ENCODE measurements around the gene SPATA32.
A peak's percentile ranks its signal among the peaks of the same experiment; 100 is the strongest.

Gene SPATA32

GRCh38 chr17:45223539-45224528, 38.1 kb downstream of the SPATA32 start:
- Histone ChIP-seq H2AFZ (ENCODE audit: low read depth, low read length) (no peak overlapping the region), H3K4me1 (ENCODE audit: insufficient read depth, low read length) (peaks cover 2% of the 10 kb centered on the region), H3K36me3 (ENCODE audit: insufficient read depth, low read length) (no peaks in the 10 kb centered on the region), H3K4me3 (ENCODE audit: low read length) (no peak overlapping the region), H3K9me3 (ENCODE audit: low read length) (peaks cover 3% of the 10 kb centered on the region), H3K27me3 (ENCODE audit: insufficient read depth, low read length) (peaks cover 64% of the 10 kb centered on the region)

- Histone ChIP-seq H3K9me3 (ENCODE audit: low read length) (peaks cover 3% of the 10 kb centered on the region), H3K4me1 (ENCODE audit: insufficient read depth, low read length) (no peaks in the 10 kb centered on the region), H3K36me3 (ENCODE audit: insufficient read depth, low read length) (no peaks in the 10 kb centered on the region), H3K4me3 (ENCODE audit: low read length) (no peak overlapping the region), H3K27me3 (ENCODE audit: insufficient read depth, low read length) (peaks cover 62% of the 10 kb centered on the region), H2AFZ (ENCODE audit: low read depth, low read length) (no peak overlapping the region)
Measured at GRCh38 chr17:45222996-45223538, 38.8 kb downstream of the SPATA32 start.

- H3K27me3 ChIP-seq (ENCODE audit: insufficient read depth, low read length): peaks cover 62% of the 10 kb centered on the region
- no peak overlapping the region for H3K4me3 ChIP-seq (ENCODE audit: low read length)
- H2AFZ ChIP-seq (ENCODE audit: low read depth, low read length): no peak overlapping the region
- H3K9me3 ChIP-seq (ENCODE audit: low read length): peaks cover 3% of the 10 kb centered on the region
- H3K4me1 ChIP-seq (ENCODE audit: insufficient read depth, low read length): no peaks in the 10 kb centered on the region
- H3K36me3 ChIP-seq (ENCODE audit: insufficient read depth, low read length): no peaks in the 10 kb centered on the region
Measured at GRCh38 chr17:45222289-45222995, 39.5 kb downstream of the SPATA32 start.

DNA sequence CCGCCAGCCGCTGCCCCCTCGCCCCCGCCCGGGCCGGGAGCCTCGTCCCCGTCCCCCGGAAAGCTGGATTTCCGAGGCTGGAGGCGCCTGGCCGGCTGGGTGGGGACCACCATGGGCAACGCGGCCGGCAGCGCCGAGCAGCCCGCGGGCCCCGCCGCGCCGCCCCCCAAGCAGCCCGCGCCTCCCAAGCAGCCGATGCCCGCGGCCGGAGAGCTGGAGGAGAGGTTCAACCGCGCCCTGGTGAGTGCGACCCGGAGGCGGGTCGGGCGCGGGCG, 39.9 kb downstream of the SPATA32 start:
- Histone ChIP-seq H3K4me1 (ENCODE audit: insufficient read depth, low read length) (no peaks in the 10 kb centered on the region), H3K9me3 (ENCODE audit: low read length) (peaks cover 3% of the 10 kb centered on the region), H3K27me3 (ENCODE audit: insufficient read depth, low read length) (peaks cover 57% of the 10 kb centered on the region), H3K4me3 (ENCODE audit: low read length) (no peak overlapping the region), H2AFZ (ENCODE audit: low read depth, low read length) (peak overlapping the region; percentile 66), H3K36me3 (ENCODE audit: insufficient read depth, low read length) (no peaks in the 10 kb centered on the region)

DNA sequence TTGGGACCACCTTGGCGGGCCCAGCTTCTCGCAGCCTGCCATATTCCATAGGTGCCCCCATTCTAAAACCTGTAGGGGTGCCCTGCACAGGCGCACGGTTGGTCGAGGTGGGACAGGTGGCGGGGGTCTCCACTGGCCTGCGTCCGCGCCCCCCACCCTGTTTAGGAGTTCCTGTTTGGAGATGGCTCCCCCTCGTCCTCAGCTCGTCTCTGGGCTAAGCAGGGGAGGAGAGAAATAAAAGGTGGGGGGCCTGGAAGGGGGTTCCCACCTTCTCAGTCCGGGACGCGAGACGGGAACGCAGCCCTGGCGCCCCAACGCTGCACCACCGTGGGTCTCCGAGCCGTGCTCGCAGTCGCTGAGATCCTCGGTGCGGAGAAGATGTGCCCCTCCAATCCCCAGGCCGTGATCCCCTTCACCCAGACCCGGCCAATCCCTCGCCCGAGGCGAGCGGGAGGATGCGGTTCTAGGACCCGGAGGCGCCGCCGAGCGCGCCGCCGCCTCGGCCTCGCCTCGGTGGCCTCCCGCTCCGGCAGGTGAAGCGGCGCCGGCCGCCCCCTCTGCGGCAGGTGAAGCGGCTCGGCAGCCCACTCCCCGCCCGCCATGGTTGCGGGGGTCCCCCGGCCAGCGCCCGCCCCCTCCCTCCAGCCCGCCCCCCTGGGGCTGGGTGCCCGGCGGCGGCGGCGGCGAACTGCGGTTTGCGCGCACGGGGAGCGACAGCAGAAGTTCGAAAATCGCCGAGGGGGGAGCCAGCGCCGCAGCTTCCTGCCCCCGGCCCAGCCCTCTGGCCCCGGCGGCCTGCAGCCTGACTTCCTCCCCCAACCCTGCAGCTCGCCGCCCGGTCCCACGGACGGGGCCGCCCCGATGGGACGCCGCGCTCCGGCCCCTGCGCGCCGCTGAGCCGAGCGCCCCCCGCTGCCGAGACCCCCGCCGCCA, 40.5 kb downstream of the SPATA32 start, which contains the start of gene FMNL1:
Gene FMNL1, plus strand, starts transcription at position 805 of the 933 bp plus-strand sequence. CDS start 240 bp downstream, outside the sequence.
- Histone ChIP-seq H3K36me3 (ENCODE audit: insufficient read depth, low read length) (no peaks in the 10 kb centered on the region), H2AFZ (ENCODE audit: low read depth, low read length) (peak within 1 kb of the TSS; percentile 66), H3K9me3 (ENCODE audit: low read length) (peaks cover 3% of the 10 kb centered on the region), H3K4me1 (ENCODE audit: insufficient read depth, low read length) (no peaks in the 10 kb centered on the region), H3K27me3 (ENCODE audit: insufficient read depth, low read length) (peaks cover 56% of the 10 kb centered on the region), H3K4me3 (ENCODE audit: low read length) (peak within 1 kb of the TSS; percentile 36)

- Histone ChIP-seq H3K4me1 (ENCODE audit: insufficient read depth, low read length) (no peaks in the 10 kb centered on the region), H3K4me3 (ENCODE audit: low read length) (no peak overlapping the region), H3K27me3 (ENCODE audit: insufficient read depth, low read length) (peaks cover 46% of the 10 kb centered on the region), H2AFZ (ENCODE audit: low read depth, low read length) (no peak overlapping the region), H3K9me3 (ENCODE audit: low read length) (peaks cover 3% of the 10 kb centered on the region), H3K36me3 (ENCODE audit: insufficient read depth, low read length) (no peaks in the 10 kb centered on the region)
Measured at GRCh38 chr17:45220079-45220478, 41.8 kb downstream of the SPATA32 start.

DNA sequence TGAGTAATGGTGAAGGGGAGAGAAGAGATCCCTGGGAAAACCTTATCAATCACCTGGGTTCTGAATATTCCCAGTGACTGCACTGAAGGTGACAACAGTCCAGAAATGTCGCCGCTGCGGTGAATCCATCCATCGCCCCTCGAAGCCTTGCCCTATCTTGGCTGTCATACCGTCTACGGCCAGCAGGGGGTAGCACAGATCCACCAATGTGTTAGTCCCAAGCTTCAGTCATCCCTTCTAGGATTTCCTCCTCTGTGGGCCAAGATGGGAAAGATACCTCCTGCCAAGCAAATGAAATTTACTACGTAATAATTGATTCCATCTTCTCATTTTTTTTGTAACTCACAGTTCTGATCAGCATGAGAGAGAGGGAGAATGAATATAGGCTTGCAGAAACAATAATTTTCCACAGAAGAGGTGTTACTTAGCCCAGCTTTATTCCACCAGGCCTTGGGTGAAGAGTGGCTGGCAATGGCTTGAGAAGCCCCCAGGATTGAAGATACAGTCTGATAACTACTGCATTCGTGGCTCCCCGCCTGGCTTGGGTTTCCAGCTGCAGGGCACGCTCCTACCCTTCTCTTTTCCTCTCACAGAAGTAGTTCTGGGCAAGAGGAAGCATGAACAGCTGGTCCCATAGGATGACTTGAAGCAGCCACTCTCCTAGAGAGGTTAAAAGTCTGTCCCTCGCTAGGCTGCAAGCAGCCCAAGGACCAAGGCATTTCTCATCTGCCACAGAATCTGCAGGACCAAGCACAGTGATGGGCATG, 42.8 kb downstream of the SPATA32 start:
- Histone ChIP-seq H3K4me3 (ENCODE audit: low read length) (no peak overlapping the region), H3K9me3 (ENCODE audit: low read length) (peaks cover 3% of the 10 kb centered on the region), H3K27me3 (ENCODE audit: insufficient read depth, low read length) (peaks cover 36% of the 10 kb centered on the region), H3K36me3 (ENCODE audit: insufficient read depth, low read length) (no peaks in the 10 kb centered on the region), H2AFZ (ENCODE audit: low read depth, low read length) (no peak overlapping the region), H3K4me1 (ENCODE audit: insufficient read depth, low read length) (no peaks in the 10 kb centered on the region)
